PC-9 (cell line): ENCODE measurements around the gene GSE1. TPM values are rescaled to one million over a fixed set of nuclear protein-coding genes. Genes with fewer than 3 reads are reported as not detected.

Experiments
- BruUV-seq: library from RNA; stranded (reverse); fragments of 400-500 nt; replicated peaks from 2 replicates; lab custom pipeline; 2021; lab: Mats Ljungman, UMichigan
- CTCF ChIA-PET: fragments of 300-600 bp; sonication (Branson Sonifier 250); formaldehyde crosslinking; loops from one replicate; lab custom pipeline; 2022; ENCODE audit warnings: antibody characterized with exemption; lab: Charles Lee
- POLR2A ChIA-PET: fragments of 300-600 bp; sonication (Branson Sonifier 250); formaldehyde crosslinking; loops from one replicate; lab custom pipeline; 2022; ENCODE audit warnings: antibody characterized with exemption; ENCODE audit not compliant: unreplicated experiment; lab: Charles Lee
- DNase-seq, 2 experiments: peaks; one replicate each; pipeline versions ENCODE4 v3.0.0 to v3.0.0-alpha.2; 2015 to 2022; ENCODE audit warnings: mixed read lengths in 1 of 2
- H2AFZ ChIP-seq: fragments of 200-600 bp; sonication (generic); 2 replicates; pipeline ENCODE4 v1.8.1; 2017; ENCODE audit warnings: antibody characterized with exemption
- H3F3A ChIP-seq: fragments of 200-600 bp; sonication (generic); 2 replicates; pipeline ENCODE4 v1.8.1; 2017; ENCODE audit warnings: antibody characterized with exemption, mild to moderate bottlenecking, low read depth; ENCODE audit not compliant: insufficient read depth
- H3K27ac ChIP-seq: fragments of 200-600 bp; sonication (generic); 2 replicates; pipeline ENCODE4 v1.6.1; 2016; ENCODE audit warnings: mixed run types
- H3K27me3 ChIP-seq: fragments of 200-600 bp; sonication (generic); 2 replicates; pipeline ENCODE4 v1.6.1; 2016; ENCODE audit warnings: low read depth, mixed run types; ENCODE audit not compliant: insufficient read depth
- H3K36me3 ChIP-seq: fragments of 200-600 bp; sonication (generic); 2 replicates; pipeline ENCODE4 v1.6.1; 2016; ENCODE audit warnings: low read depth, mixed run types
- H3K4me1 ChIP-seq: fragments of 200-600 bp; sonication (generic); replicated peaks from 2 replicates; pipeline ENCODE4 v1.6.1; 2016; ENCODE audit warnings: mixed run types; ENCODE audit not compliant: insufficient read depth
- H3K4me2 ChIP-seq: fragments of 200-600 bp; sonication (generic); 2 replicates; pipeline ENCODE4 v1.6.1; 2017; ENCODE audit warnings: mixed run types
- H3K4me3 ChIP-seq: fragments of 200-600 bp; sonication (generic); 2 replicates; pipeline ENCODE4 v1.6.1; 2016; ENCODE audit warnings: mixed run types
- H3K79me2 ChIP-seq: fragments of 200-600 bp; sonication (generic); 2 replicates; pipeline ENCODE4 v1.6.1; 2017; ENCODE audit warnings: low read depth, mixed run types
- H3K9me2 ChIP-seq: fragments of 200-600 bp; sonication (generic); 2 replicates; pipeline ENCODE4 v1.8.1; 2017; ENCODE audit warnings: mild to moderate bottlenecking; ENCODE audit not compliant: insufficient read depth
- H3K9me3 ChIP-seq: fragments of 200-600 bp; sonication (generic); 2 replicates; pipeline ENCODE4 v1.8.1; 2016; ENCODE audit warnings: low read depth; ENCODE audit not compliant: insufficient read depth
- H4K20me1 ChIP-seq: fragments of 200-600 bp; sonication (generic); 2 replicates; pipeline ENCODE4 v1.8.1; 2017; ENCODE audit not compliant: insufficient read depth
- EZH2 ChIP-seq: fragments of 200-600 bp; sonication (generic); IDR thresholded peaks from 2 replicates; pipeline ENCODE4 v1.8.0; 2017; ENCODE audit warnings: antibody characterized with exemption, low read depth
- intact Hi-C: fragments of 100-400 bp; cut with micrococcal nuclease; formaldehyde crosslinking; loops from one replicate; pipeline ENCODE4 v1.10.0; 2022; ENCODE audit not compliant: unreplicated experiment
- total RNA-seq: library from RNA; stranded (reverse); gene quantifications from 2 replicates; pipeline ENCODE4 v1.2.3, GENCODE V29; 2021
- TF ChIP-seq, protein P1 (sequence below): fragments of 200-600 bp; sonication (generic); conservative IDR thresholded peaks from 2 replicates; pipeline ENCODE4 v1.6.1; 2017; ENCODE audit warnings: mixed run types, antibody characterized with exemption, mild to moderate bottlenecking, moderate library complexity

GSE1 gene
- total RNA-seq, 1 experiment from 2014 or later, result 83.5 TPM

DNA sequence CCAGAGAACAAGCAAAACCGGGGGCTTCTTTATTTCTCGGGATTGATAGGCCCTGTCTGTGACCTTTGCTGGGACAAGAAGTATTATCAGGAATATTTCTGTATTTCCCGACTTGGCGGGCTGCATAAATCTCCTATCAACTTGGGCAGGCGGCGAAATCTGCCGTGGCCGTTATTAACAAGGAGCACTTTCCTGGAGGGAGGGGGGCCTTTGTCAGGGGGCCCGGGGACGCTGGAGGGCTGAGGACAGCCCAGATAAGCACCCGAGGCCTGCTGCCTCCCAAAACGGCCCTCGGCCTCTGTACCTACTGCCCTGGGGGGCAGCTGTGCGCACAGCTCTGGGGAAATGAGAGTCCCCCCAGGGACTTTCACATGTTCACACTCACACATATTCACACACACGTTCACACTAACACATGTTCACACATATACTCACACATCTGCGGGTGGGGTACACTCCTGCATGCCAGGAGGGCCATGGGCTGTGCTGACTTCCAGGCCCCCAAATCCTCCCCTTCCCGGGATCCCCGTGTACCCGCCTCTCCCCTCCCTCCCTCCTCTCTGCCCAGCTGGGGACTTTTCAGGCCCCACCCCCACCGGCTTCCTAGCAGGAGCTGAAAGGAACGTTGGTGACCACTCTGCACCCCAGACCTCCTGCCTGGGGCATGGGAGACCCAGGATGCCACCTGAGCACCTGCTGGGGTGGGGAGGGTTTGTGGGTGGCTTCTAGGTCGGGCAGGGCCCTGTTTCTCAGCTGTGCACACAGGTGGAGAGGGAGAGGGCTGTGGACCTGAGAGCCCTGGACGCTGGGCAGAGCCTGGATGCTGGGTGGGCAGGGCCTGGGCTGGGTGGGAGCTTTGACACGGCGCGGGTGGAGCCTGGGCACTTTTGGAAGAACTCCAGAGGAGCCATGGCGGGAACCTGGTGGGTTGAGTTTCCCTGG lies 24.3 kb upstream of the GSE1 start:
- Histone ChIP-seq H3K4me3 (no peak overlapping the region), H3K4me2 (no peak overlapping the region), H3F3A (peaks cover 5% of the 10 kb centered on the region; the same call in 1 of the 2 replicates), H3K79me2 (peaks cover 3% of the 10 kb centered on the region; the same call in 1 of the 2 replicates), H2AFZ (no peak overlapping the region), H4K20me1 (peaks cover 80% of the 10 kb centered on the region), H3K9me3 (no peaks in the 10 kb centered on the region), H3K9me2 (no peaks in the 10 kb centered on the region), H3K27me3 (no peaks in the 10 kb centered on the region), H3K4me1 (no peaks in the 10 kb centered on the region), H3K36me3 (no peaks in the 10 kb centered on the region), H3K27ac (no peak overlapping the region)
- no peak for DNase-seq
- TF ChIP-seq, protein P1, sequence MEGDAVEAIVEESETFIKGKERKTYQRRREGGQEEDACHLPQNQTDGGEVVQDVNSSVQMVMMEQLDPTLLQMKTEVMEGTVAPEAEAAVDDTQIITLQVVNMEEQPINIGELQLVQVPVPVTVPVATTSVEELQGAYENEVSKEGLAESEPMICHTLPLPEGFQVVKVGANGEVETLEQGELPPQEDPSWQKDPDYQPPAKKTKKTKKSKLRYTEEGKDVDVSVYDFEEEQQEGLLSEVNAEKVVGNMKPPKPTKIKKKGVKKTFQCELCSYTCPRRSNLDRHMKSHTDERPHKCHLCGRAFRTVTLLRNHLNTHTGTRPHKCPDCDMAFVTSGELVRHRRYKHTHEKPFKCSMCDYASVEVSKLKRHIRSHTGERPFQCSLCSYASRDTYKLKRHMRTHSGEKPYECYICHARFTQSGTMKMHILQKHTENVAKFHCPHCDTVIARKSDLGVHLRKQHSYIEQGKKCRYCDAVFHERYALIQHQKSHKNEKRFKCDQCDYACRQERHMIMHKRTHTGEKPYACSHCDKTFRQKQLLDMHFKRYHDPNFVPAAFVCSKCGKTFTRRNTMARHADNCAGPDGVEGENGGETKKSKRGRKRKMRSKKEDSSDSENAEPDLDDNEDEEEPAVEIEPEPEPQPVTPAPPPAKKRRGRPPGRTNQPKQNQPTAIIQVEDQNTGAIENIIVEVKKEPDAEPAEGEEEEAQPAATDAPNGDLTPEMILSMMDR, result no peak
- no peak for TF ChIP-seq EZH2
- ChIA-PET POLR2A (no interaction called here), CTCF (no interaction called here)
- BruUV-seq, result no TSS peak
- intact Hi-C loops, result no loop called here

DNA sequence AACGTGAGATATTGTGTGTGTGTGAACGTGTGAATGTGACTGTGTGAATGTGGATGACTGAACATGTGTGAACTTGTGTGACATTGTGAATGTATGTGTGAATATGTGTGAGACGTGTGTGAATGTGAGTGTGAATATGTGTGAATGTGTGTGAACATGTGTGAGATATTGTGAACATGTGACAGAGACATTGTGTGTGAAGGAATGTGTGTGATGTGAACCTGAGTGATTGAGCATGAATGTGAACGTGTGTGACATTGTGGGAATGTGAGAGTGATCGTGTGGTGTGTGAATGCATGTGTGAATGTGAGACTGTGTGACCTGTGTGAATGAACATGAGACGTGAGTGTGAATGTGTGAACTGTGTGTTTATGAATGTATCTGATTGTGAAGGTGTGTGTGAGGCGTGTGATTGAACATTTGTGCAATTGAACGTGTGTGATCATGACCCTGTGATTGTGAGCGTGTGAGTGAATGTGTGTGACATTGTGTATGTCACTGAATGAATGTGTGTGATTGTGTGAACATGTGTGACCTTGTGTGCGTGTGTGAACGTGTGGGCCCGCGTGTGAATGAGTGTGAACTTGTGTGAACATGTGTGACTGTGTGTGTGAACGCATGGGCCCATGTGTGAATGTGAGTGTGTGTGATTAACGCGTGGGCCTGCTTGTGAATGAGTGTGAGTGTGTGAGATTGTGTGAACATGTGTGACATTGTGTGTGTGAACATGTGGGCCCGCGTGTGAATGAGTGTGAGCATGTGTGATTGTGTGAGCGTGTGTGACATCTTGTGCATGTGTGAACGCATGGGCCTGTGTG lies 23.2 kb upstream of the GSE1 start:
- Histone ChIP-seq H4K20me1 (peaks cover 77% of the 10 kb centered on the region), H3K4me1 (no peaks in the 10 kb centered on the region), H3K4me3 (no peak overlapping the region), H3F3A (peaks cover 5% of the 10 kb centered on the region; the same call in 1 of the 2 replicates), H3K4me2 (no peak overlapping the region), H2AFZ (no peak overlapping the region), H3K9me2 (no peaks in the 10 kb centered on the region), H3K27ac (no peak overlapping the region), H3K36me3 (no peaks in the 10 kb centered on the region), H3K27me3 (no peaks in the 10 kb centered on the region), H3K79me2 (peaks cover 3% of the 10 kb centered on the region; the same call in 1 of the 2 replicates), H3K9me3 (no peaks in the 10 kb centered on the region)
- BruUV-seq, result no TSS peak
- ChIA-PET CTCF (no interaction called here), POLR2A (no interaction called here)
- intact Hi-C loops, result no loop called here
- DNase-seq, result no peak
- TF ChIP-seq EZH2, result no peak
- TF ChIP-seq, protein P1, result no peak

DNA sequence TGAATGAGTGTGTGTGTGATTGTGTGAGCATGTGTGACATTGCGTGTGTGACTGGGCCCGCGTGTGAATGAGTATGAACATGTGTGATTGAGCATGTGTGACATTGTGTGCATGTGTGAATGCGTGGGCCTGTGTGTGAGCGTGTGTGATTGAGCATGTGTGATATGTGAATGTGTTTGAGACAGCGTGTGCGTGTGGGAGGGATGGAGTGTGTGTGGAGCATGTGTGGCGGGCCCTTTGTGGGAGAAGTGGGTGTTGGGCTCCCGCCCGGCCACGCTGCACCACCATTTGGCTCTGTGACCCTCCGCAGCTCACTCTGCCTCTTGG lies 22.7 kb upstream of the GSE1 start:
- H3K36me3 ChIP-seq, result no peaks in the 10 kb centered on the region

More for the DNA sequence above, 22.7 kb upstream of the GSE1 start:
- no peak for DNase-seq
- Histone ChIP-seq H3K79me2 (peaks cover 3% of the 10 kb centered on the region; the same call in 1 of the 2 replicates), H3K4me3 (no peak overlapping the region), H3F3A (peaks cover 5% of the 10 kb centered on the region; the same call in 1 of the 2 replicates), H3K27ac (no peak overlapping the region), H3K27me3 (no peaks in the 10 kb centered on the region), H2AFZ (no peak overlapping the region), H3K4me2 (no peak overlapping the region), H3K9me2 (no peaks in the 10 kb centered on the region), H4K20me1 (peaks cover 76% of the 10 kb centered on the region), H3K4me1 (no peaks in the 10 kb centered on the region), H3K9me3 (no peaks in the 10 kb centered on the region)
- TF ChIP-seq, protein P1, result no peak
- TF ChIP-seq EZH2, result no peak
- ChIA-PET CTCF (no interaction called here), POLR2A (no interaction called here)
- intact Hi-C loops, result no loop called here
- no TSS peak for BruUV-seq
